Spleen (tissue), 7 donors: ENCODE measurements around the gene MBNL2.

ENCODE experiments used
- CTCF ChIP-seq, 11 experiments: fragments of 200-600 bp in 7 of 11; fragments of 450-650 bp in 4 of 11; sonication (generic) in 4 of 11; IDR thresholded peaks in 8 of 11; conservative IDR thresholded peaks in 3 of 11; 1 replicate in 7 of 11; 2 replicates in 4 of 11; pipeline versions ENCODE4 v1.4.0 to v1.8.0; 2016 to 2021; ENCODE audit warnings: antibody characterized with exemption in 11 of 11, inconsistent platforms in 4 of 11, mild to moderate bottlenecking in 1 of 11
- POLR2A ChIP-seq, 3 donors: fragments of 450-650 bp; IDR thresholded peaks; one replicate each; pipeline ENCODE4 v1.5.1; 2017; ENCODE audit warnings: antibody characterized with exemption in 3 of 3, mild to moderate bottlenecking in 1 of 3
- donor health status: DM: no; HTN: no; CAD: no; lungs with moderate emphysema.
- donor health status: DM: no; HTN: no; CAD: no.
- donor health status: DM: no; HTN: no; CAD: no.

- TF ChIP-seq CTCF (IDR thresholded peaks at IDR 0.05 in 8 of 11, conservative IDR thresholded peaks at IDR 0.05 in 3 of 11), result no peak
- TF ChIP-seq POLR2A (IDR thresholded peaks at IDR 0.05), result no peak
These were observed 33.9 kb upstream of the MBNL2 start for GRCh38 chr13:97188207-97188606.
